ENCODE results near the gene TBC1D12. TPM values are rescaled to one million over a fixed set of nuclear protein-coding genes. Genes with fewer than 3 reads are reported as not detected.

Gene TBC1D12
- 4.5 to 5.5 TPM (median 4.8 TPM) in 5 replicates for total RNA-seq (2022; extraction: Qiagen RNA extraction; ENCODE audit: low read depth)

DNA sequence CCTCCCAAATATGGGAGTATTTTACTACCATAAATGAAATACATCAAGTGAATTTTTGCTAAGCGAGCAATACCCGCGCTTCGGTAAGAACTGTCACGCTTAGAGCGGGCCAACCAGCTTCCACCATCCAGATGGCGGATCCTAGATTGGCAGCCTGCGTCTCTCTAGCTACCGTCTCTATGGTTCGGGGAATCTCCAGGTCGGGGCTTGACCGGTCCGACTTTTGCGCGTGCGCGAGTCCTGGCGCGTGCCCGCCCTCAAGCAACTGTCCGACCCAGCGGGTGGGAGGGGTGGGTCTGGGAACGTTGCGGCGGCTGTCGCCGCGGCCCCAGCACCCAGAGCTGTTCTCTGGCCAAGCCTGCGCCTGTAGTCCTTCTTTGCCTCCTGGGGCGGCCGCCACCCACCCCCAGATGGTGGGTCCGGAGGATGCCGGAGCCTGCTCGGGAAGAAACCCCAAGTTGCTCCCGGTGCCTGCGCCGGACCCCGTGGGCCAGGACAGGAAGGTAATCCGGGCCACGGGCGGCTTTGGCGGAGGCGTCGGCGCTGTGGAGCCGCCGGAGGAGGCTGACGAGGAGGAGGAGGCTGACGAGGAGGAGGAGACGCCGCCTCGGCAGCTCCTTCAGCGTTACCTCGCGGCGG lies at the start of gene TBC1D12:
Gene TBC1D12 (plus strand): TSS at position 338 of the 639 bp plus-strand sequence. CDS start 73 bp downstream, at position 411.

DNA sequence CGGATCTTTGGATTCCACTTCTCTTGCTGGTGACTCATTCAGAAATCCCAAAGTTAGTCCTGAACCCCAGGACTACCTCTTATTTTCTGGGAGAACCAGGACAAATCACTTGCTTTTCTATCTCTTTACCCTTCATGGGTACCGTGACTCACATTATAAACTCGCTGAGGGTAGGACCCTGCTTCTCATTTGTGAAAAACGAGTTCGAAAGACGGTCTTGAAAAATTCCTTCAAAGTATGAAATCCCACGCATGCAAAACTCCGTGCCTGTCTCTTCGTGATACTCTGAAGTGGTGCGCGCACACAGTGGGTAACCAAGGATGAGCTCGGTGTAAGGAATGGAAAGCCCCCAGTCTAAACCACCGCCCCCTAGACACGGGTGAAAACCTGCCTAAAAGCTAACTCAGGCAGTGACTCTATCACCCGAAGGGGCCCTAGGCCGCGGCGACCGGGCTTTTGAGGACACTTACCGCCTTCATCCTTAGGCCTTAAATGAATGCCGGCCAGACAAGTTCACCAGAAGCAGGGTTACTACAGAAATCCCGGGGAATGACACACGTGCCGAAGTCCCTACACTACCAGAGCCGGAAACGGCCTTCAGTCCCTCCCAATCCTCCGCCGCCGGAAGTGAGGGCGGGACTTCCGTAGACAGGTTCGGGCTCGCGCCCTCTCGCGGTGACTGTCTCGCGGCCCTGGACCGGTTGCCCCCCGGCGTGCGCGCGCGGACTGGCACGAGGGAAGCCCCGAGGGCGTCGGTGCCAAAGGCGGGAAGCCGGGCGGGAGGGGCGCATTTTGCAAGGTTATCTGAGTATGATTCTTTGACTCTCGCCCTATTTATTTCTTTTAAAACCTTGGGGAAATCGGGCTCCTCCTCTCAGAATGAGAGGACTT lies 39.7 kb upstream of the TBC1D12 start, which contains the start of gene NOC3L:
Gene NOC3L (minus strand): TSS at position 580 of the 891 bp plus-strand sequence. CDS start 101 bp downstream, at position 479.

GRCh38 chr10:94545391-94546048 lies 143.2 kb downstream of the TBC1D12 start, which contains the start of gene HELLS:
TSS of gene HELLS (plus strand) at chr10:94545788. CDS start at chr10:94545922, 134 bp downstream.

Other genes with a start within 250 kb of the TBC1D12 start
- gene NOC3L, start 39.6 kb upstream of the TBC1D12 start, total RNA-seq (2022; extraction: Qiagen RNA extraction; ENCODE audit: low read depth), result 22.7 to 31.8 TPM (median 25.4 TPM) in 5 replicates
- 28.8 to 36.0 TPM (median 31.7 TPM) in 5 replicates for gene HELLS, start 143.2 kb downstream of the TBC1D12 start, total RNA-seq (2022; extraction: Qiagen RNA extraction; ENCODE audit: low read depth)